Stimulated activated CD4-positive, alpha-beta T cell treated with anti-CD3 and anti-CD28 coated beads, Interleukin-2, amount 100 ng/mL, for 48 hours (primary cell): ENCODE results near the gene ARX.

Experiments used
- DNase-seq, 2 donors: peaks; one replicate each; pipeline ENCODE4 v3.0.0-alpha.2; 2020

ARX gene

GRCh38 chrX:24996096-24996709, 19.6 kb downstream of the ARX start:
- DNase-seq: no peak

- DNase-seq: no peak
Measured at GRCh38 chrX:24993879-24994278, 21.9 kb downstream of the ARX start.

DNA sequence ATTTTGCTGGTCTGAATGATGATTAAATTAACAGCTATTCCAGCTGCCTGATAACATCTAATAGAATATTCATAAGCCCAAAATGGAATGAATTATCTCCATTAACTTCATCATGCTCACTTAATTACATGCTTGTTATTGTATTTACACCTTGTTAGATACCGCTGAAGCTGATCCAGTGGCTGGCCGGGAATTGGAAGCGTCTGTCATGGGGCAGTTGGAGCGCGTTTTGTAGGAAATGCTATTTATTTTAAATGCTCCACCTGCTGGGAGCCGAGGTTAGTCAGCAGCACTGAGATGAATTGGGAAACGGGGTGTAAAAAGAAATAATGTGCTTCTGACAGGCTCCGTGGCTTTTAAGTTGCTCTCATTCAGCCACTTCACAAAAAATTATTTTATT, 25.2 kb downstream of the ARX start:
- no peak for DNase-seq

DNA sequence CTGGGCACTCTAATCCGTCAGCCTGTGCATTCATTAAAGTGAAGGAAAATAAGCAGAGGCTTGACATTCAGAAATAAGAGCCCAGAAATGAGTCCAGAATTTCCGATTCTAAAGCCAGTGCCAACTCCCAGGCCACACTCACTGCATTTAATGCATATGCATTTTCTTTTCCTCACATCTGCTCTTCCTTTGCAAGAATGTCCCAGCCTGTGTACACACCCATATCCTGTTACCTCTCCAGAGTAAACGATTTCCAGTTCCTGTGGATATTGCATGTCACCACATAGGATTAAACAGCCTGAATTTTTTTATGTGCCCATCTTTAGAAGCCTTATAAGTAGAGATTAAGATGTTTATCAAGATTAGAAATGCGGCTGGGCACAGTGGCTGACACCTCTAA, 27.5 kb downstream of the ARX start:
- DNase-seq: no peak

GRCh38 chrX:24987731-24988130, 28.0 kb downstream of the ARX start:
- DNase-seq: no peak

- DNase-seq: no peak
Measured at GRCh38 chrX:24985120-24985519, 30.6 kb downstream of the ARX start.

DNA sequence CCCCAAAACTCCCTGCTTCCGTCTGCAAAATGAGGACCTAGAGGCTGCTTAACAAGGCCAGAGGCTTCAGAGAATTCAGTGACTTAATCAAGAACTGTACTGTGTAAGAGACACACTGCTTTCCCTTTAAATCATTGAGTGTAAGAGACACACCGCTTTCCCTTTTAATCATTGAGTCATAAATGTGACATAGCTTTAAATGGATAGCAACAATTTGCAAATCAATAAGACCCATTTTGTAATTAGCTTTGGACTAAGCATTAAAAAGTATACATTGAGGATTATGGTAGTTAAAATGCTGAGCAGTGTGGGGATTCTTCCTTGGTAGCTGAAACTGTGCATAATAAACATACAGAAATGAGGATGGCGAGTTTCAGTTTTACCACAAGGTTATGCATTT, 31.8 kb downstream of the ARX start:
- DNase-seq: no peak

- DNase-seq: no peak
Measured at GRCh38 chrX:24982306-24982965, 33.3 kb downstream of the ARX start.

GRCh38 chrX:24981030-24981429, 34.7 kb downstream of the ARX start:
- no peak for DNase-seq

GRCh38 chrX:24979081-24979480, 36.7 kb downstream of the ARX start:
- no peak for DNase-seq

DNA sequence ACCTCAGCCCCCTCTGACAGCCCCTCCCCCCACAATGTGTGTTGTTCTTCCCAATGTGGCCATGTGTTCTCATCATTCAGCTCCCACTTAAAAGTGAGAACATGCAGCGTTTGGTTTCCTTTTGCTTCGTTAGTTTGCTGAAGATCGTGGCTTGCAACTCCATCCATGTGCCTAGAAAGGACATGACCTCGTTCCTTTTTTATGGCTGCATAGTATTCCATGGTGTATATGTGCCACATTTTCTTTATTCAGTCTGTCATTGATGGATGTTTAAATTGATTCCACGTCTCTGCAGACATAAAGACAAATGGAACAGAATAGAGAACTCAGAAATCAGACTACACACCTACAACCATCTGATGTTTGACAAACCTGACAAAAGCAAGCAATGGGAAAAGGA, 46.0 kb downstream of the ARX start:
- no peak for DNase-seq

DNA sequence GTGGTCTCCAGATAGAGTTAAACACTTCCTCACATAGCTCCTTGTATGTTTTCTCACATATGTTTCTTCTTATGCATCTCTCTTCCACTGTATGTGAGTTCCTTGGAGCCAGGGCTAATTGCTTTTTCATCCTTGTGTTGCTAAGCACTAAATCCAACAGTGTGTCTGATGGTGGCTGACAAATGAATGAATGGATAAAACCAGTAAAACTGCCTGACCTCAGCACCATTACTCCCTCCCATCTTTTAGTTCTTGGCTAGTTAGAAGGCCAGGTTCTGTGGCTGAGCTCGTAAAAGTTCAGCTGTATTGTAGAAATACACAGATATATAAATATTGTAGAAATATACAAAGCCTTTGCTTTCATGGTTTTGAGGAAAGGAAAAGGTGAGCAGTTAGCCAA, 50.4 kb downstream of the ARX start:
- DNase-seq: no peak

GRCh38 chrX:24963823-24964222, 51.9 kb downstream of the ARX start:
- DNase-seq: no peak

DNA sequence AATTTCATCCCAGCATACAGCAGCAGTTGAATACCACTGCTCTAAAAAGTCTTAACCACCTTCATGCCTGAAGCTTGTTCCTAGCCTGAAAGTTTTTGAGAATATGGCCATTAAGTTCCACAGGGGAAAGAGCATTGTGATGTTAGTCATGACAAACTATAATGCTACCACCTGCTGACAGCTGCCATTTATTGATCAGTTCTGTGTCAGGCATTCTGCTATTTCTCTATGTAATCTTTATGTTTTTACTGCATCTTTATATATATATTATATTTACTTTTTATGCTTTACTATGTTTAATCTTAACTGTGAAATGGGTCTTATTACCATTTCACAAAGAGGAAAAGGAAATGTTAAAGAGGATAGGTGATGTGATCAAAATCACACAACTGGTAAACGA, 54.0 kb downstream of the ARX start:
- no peak for DNase-seq

DNA sequence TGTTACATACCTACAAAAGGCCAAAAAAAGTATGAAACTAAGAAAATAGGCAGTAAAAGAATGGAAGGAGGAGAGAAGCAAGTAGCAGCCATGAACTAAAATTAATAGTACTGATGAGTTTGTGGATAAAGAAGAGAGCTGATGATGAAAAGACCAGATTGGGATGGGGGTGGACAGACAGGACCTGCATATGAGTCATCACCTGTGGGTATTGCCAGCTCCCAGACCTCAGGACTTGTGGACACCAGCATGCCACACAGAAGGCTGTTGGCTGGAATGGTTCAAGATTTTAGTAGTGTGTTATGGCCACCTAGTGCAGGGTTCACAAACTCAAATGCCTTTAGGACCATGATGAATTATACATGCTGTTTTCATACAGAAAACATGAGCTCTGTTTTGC, 58.9 kb downstream of the ARX start:
- DNase-seq: no peak

DNA sequence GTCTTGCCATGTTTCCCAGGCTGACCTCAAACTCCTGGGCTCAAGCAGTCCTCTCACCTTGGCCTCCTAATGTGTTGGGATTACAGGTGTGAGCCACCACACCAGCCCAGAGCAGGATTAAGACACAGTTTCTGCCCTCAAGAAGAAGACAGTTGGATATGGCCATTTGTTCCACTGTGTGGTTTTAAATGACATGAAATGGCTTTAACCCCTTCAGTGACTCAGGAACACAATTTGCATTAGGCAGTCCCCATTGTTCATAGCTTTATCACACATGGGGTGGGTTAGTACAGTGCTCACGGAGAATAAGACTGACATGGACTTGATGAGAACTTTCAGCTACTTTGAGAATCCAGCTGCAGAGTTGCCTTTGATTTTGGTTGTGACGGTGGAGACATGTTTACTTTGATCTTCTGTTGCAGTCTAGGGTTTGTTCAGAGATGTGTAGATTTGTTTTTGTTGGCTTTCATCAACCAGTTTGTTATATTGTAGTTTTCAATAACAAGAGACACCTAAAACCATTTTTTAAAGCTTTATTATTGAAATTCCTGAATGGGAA, 60.3 kb downstream of the ARX start:
- no peak for DNase-seq

DNA sequence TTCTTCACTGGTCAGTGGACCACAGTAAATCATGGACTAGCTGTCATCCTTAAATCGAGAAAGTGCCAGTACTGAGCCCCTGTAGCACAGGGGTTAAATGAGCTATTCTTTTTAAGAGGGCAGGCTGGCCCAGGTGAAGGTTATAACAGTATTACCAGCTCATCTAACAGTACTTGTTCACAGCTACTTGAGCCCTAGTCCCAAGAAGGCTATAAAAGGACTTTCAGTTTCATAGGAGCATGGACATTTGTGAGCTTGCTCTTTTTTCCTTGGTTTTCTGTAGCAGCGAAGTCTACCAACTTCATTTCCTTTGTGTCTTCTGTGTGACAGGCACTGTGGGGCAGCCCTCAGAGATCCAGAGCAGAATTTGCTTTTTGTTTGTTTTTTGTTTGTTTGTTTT, 61.0 kb downstream of the ARX start:
- DNase-seq: no peak
